HG03354 (cell line): ENCODE data around the gene SLC9A9.

Source experiments
- ATAC-seq: cut with Tn5 transposase; IDR thresholded peaks from one replicate; pipeline ENCODE4 v1.9.1; 2021; ENCODE audit warnings: mild to moderate bottlenecking; ENCODE audit not compliant: unreplicated experiment, poor library complexity, severe bottlenecking

SLC9A9 gene

GRCh38 chr3:143495527-143495926, 352.7 kb downstream of the SLC9A9 start:
- no peak for ATAC-seq

GRCh38 chr3:143486611-143487010, 361.7 kb downstream of the SLC9A9 start:
- no peak for ATAC-seq

GRCh38 chr3:143484846-143485512, 363.3 kb downstream of the SLC9A9 start:
- no peak for ATAC-seq

GRCh38 chr3:143483214-143483613, 365.1 kb downstream of the SLC9A9 start:
- no peak for ATAC-seq

- ATAC-seq = no peak
These were observed 365.9 kb downstream of the SLC9A9 start for GRCh38 chr3:143482106-143483088.

- ATAC-seq = no peak
These were observed 367.9 kb downstream of the SLC9A9 start for GRCh38 chr3:143480344-143480743.

GRCh38 chr3:143479727-143480126, 368.5 kb downstream of the SLC9A9 start:
- no peak for ATAC-seq

GRCh38 chr3:143478115-143478693, 370.1 kb downstream of the SLC9A9 start:
- ATAC-seq = no peak

GRCh38 chr3:143476965-143477640, 371.2 kb downstream of the SLC9A9 start:
- no peak for ATAC-seq

GRCh38 chr3:143475981-143476380, 372.3 kb downstream of the SLC9A9 start:
- no peak for ATAC-seq

GRCh38 chr3:143472731-143473523, 375.3 kb downstream of the SLC9A9 start:
- no peak for ATAC-seq

GRCh38 chr3:143471705-143472104, 376.6 kb downstream of the SLC9A9 start:
- no peak for ATAC-seq

GRCh38 chr3:143469159-143469558, 379.1 kb downstream of the SLC9A9 start:
- ATAC-seq = no peak

GRCh38 chr3:143465666-143466065, 382.6 kb downstream of the SLC9A9 start:
- ATAC-seq = no peak

GRCh38 chr3:143464850-143465249, 383.4 kb downstream of the SLC9A9 start:
- ATAC-seq = no peak

GRCh38 chr3:143455480-143455879, 392.8 kb downstream of the SLC9A9 start:
- ATAC-seq = no peak

GRCh38 chr3:143450632-143451031, 397.6 kb downstream of the SLC9A9 start:
- no peak for ATAC-seq

GRCh38 chr3:143447491-143447890, 400.8 kb downstream of the SLC9A9 start:
- ATAC-seq = no peak

- no peak for ATAC-seq
These were observed 403.1 kb downstream of the SLC9A9 start for GRCh38 chr3:143445118-143445517.
